ENCODE measurements around the gene CLEC3B. TPM values are rescaled to one million over a fixed set of nuclear protein-coding genes. Genes with fewer than 3 reads are reported as not detected.

The CLEC3B gene
- total RNA-seq, 2 experiments from 2014 or later, result not detected

- CTCF ChIA-PET, result interaction anchor here (0.9 to 15.6 kb wide), 10 partner anchors 8 to 502 kb away, joined by 3 to 390 read pairs (median 4); no protein-coding TSS in a partner anchor
- Mint-ChIP-seq H3K27me3 (peaks cover 41% of the 10 kb centered on the region), H3K4me1 (ENCODE audit: low read depth) (peaks cover 17% of the 10 kb centered on the region), H3K9me3 (no peaks in the 10 kb centered on the region), H3K27ac (no peak overlapping the region), H3K4me3 (peak overlapping the region; percentile 4), H3K36me3 (ENCODE audit: low read depth) (no peaks in the 10 kb centered on the region)
- TF ChIP-seq, protein P1, sequence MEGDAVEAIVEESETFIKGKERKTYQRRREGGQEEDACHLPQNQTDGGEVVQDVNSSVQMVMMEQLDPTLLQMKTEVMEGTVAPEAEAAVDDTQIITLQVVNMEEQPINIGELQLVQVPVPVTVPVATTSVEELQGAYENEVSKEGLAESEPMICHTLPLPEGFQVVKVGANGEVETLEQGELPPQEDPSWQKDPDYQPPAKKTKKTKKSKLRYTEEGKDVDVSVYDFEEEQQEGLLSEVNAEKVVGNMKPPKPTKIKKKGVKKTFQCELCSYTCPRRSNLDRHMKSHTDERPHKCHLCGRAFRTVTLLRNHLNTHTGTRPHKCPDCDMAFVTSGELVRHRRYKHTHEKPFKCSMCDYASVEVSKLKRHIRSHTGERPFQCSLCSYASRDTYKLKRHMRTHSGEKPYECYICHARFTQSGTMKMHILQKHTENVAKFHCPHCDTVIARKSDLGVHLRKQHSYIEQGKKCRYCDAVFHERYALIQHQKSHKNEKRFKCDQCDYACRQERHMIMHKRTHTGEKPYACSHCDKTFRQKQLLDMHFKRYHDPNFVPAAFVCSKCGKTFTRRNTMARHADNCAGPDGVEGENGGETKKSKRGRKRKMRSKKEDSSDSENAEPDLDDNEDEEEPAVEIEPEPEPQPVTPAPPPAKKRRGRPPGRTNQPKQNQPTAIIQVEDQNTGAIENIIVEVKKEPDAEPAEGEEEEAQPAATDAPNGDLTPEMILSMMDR (IDR thresholded peaks at IDR 0.05), result no peak
- DNase-seq, result peak; percentile 32
- no peak for ATAC-seq
- intact Hi-C loops (cut with micrococcal nuclease), result no loop called here
- POLR2A ChIA-PET, result no interaction called here
Measured at GRCh38 chr3:45035441-45036301, 9.6 kb downstream of the CLEC3B start.

DNA sequence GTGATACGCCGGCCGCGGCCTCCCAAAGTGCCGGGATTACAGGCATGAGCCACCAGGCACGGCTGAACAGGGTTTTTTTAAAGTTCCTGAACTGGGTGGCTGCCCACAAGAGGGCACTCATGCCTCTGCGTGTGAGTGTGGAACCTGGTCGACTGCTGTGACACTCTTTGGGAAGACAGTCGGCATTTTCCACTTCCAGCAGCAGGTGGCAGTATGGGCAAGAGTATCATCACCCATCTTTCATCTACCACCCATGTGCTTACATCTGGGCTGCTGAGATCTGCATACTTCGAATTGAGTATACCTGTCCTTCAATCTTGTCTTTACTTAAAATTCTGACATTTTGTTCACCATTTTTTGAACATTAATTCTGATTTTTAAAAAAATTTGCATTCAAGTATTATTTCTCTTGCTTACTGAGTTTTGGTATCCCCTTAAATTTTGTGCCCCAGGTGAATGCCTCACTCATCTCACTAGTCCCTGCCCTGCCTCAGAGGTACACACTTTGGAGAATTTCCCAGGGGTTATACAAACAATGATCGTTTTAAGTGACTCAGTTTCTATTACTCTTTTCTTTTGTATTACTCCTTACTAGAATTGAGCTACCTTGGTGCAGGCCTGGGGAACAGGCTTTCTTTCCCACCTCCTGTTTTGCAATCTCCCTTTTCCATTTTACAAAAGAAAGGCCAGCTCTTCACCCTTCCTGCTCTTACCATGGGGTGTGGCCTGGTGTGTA, 11.8 kb downstream of the CLEC3B start:
- no peak overlapping the region for H3K4me3 Mint-ChIP-seq
- DNase-seq, result peak; percentile 97

GRCh38 chr3:45041666-45042065, 15.6 kb downstream of the CLEC3B start:
- Mint-ChIP-seq H3K4me3 (no peak overlapping the region), H3K36me3 (ENCODE audit: low read depth) (no peaks in the 10 kb centered on the region), H3K27me3 (peaks cover 9% of the 10 kb centered on the region), H3K9me3 (no peaks in the 10 kb centered on the region), H3K27ac (no peak overlapping the region), H3K4me1 (ENCODE audit: low read depth) (peaks cover 15% of the 10 kb centered on the region)
- intact Hi-C loops (cut with micrococcal nuclease), result loop anchor here (2.0 to 5.0 kb wide), 2 partner anchors 169 to 456 kb away; no protein-coding TSS in a partner anchor
- ATAC-seq (no peak), DNase-seq (no peak)
- ChIA-PET CTCF (interaction anchor here (0.6 to 15.6 kb wide), 25 partner anchors 8 to 469 kb away, joined by 3 to 390 read pairs (median 4); partner anchors contain the start of gene TMEM158), POLR2A (interaction anchor here (0.9 kb wide), 1 partner anchor 341 kb away, joined by 3 read pairs; no protein-coding TSS in a partner anchor)
- TF ChIP-seq, protein P1 (IDR thresholded peaks at IDR 0.05), result no peak

More for the DNA sequence above, 11.8 kb downstream of the CLEC3B start:
- Mint-ChIP-seq H3K27me3 (peaks cover 38% of the 10 kb centered on the region), H3K4me1 (ENCODE audit: low read depth) (peaks cover 29% of the 10 kb centered on the region), H3K9me3 (no peaks in the 10 kb centered on the region), H3K36me3 (ENCODE audit: low read depth) (no peaks in the 10 kb centered on the region), H3K27ac (no peak overlapping the region)
- ChIA-PET CTCF (interaction anchor here (0.7 to 15.6 kb wide), 28 partner anchors 9 to 679 kb away, joined by 3 to 390 read pairs (median 3); partner anchors contain the start of gene TMEM158), POLR2A (no interaction called here)
- intact Hi-C loops (cut with micrococcal nuclease), result no loop called here
- peak; percentile 89 for ATAC-seq
- TF ChIP-seq, protein P1 (IDR thresholded peaks at IDR 0.05), result peak; percentile 90

- Mint-ChIP-seq H3K36me3 (ENCODE audit: low read depth) (no peaks in the 10 kb centered on the region), H3K27ac (no peak overlapping the region), H3K4me3 (no peak overlapping the region), H3K27me3 (peaks cover 4% of the 10 kb centered on the region), H3K9me3 (no peaks in the 10 kb centered on the region), H3K4me1 (ENCODE audit: low read depth) (peaks cover 15% of the 10 kb centered on the region)
- intact Hi-C loops (cut with micrococcal nuclease), result loop anchor here (5.0 kb wide), 1 partner anchor 455 kb away; no protein-coding TSS in a partner anchor
- DNase-seq, result no peak
- ChIA-PET POLR2A (interaction anchor here (0.9 kb wide), 2 partner anchors 288 to 340 kb away, joined by 3 read pairs; no protein-coding TSS in a partner anchor), CTCF (interaction anchor here (0.8 to 15.6 kb wide), 12 partner anchors 14 to 504 kb away, joined by 3 to 390 read pairs (median 5); partner anchors contain the start of gene TMEM158)
- TF ChIP-seq, protein P1 (IDR thresholded peaks at IDR 0.05), result no peak
- no peak for ATAC-seq
Measured at GRCh38 chr3:45042162-45042561, 16.1 kb downstream of the CLEC3B start.

All from activated CD8-positive, alpha-beta T cell treated with anti-CD3 and anti-CD28 coated beads for 36 hours (primary cell).